BE2C (cell line): ENCODE results near the gene EPS8.

ENCODE experiments used
- DNase-seq: peaks from one replicate; pipeline ENCODE4 v3.0.0-alpha.2; 2020
- H3K27me3 ChIP-seq: fragments of 250-450 bp; sonication (Bioruptor Pico); 2 replicates; pipeline ENCODE4 v1.5.1; 2020; ENCODE audit warnings: mild to moderate bottlenecking
- H3K36me3 ChIP-seq: fragments of 250-450 bp; sonication (Bioruptor Pico); 2 replicates; pipeline ENCODE4 v1.5.1; 2020; ENCODE audit warnings: mild to moderate bottlenecking
- H3K4me1 ChIP-seq: fragments of 250-450 bp; sonication (Bioruptor Pico); 2 replicates; pipeline ENCODE4 v1.5.1; 2020
- H3K4me3 ChIP-seq: 2 replicates; pipeline ENCODE4 v1.5.1; 2011; ENCODE audit warnings: low read depth, low read length
- H3K9me3 ChIP-seq: fragments of 250-450 bp; sonication (Bioruptor Pico); 2 replicates; pipeline ENCODE4 v1.5.1; 2020
- TF ChIP-seq, protein P1 (sequence below): IDR thresholded peaks from 2 replicates; pipeline ENCODE4 v1.5.1; 2012; ENCODE audit warnings: mild to moderate bottlenecking, low read depth, low read length

Gene EPS8

GRCh38 chr12:15690320-15690719 is 98.9 kb downstream of the EPS8 start:
- Histone ChIP-seq H3K9me3 (no peaks in the 10 kb centered on the region), H3K27me3 (peaks cover 18% of the 10 kb centered on the region), H3K4me1 (no peaks in the 10 kb centered on the region), H3K36me3 (no peaks in the 10 kb centered on the region), H3K4me3 (no peak overlapping the region)
- DNase-seq: no peak
- TF ChIP-seq, protein P1, sequence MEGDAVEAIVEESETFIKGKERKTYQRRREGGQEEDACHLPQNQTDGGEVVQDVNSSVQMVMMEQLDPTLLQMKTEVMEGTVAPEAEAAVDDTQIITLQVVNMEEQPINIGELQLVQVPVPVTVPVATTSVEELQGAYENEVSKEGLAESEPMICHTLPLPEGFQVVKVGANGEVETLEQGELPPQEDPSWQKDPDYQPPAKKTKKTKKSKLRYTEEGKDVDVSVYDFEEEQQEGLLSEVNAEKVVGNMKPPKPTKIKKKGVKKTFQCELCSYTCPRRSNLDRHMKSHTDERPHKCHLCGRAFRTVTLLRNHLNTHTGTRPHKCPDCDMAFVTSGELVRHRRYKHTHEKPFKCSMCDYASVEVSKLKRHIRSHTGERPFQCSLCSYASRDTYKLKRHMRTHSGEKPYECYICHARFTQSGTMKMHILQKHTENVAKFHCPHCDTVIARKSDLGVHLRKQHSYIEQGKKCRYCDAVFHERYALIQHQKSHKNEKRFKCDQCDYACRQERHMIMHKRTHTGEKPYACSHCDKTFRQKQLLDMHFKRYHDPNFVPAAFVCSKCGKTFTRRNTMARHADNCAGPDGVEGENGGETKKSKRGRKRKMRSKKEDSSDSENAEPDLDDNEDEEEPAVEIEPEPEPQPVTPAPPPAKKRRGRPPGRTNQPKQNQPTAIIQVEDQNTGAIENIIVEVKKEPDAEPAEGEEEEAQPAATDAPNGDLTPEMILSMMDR: no peak

DNA sequence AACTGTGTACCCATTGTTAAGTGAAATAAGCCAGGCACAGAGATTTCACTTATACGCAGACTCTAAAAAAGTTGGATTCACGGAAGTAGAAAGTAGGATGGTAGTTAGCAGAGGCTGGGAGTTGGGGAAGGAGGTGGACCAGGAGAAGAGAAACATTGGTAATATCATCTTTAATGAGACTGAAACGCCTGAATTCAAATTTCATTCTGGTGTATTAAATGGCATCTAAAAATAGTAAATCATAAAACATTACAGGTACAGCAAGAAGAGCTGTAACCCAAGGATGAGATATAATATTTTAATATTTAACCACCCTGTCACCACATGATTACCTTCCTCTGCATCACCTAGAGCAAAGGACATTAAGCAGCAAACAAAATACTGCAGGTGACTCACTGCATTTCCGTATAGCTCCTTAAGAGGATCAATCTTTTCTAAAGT is 99.4 kb downstream of the EPS8 start:
- DNase-seq: no peak
- H3K4me3 ChIP-seq: no peak overlapping the region
- H3K27me3 ChIP-seq: peaks cover 22% of the 10 kb centered on the region
- H3K4me1 ChIP-seq: no peaks in the 10 kb centered on the region
- H3K9me3 ChIP-seq: no peaks in the 10 kb centered on the region
- no peaks in the 10 kb centered on the region for H3K36me3 ChIP-seq
- TF ChIP-seq, protein P1: no peak

DNA sequence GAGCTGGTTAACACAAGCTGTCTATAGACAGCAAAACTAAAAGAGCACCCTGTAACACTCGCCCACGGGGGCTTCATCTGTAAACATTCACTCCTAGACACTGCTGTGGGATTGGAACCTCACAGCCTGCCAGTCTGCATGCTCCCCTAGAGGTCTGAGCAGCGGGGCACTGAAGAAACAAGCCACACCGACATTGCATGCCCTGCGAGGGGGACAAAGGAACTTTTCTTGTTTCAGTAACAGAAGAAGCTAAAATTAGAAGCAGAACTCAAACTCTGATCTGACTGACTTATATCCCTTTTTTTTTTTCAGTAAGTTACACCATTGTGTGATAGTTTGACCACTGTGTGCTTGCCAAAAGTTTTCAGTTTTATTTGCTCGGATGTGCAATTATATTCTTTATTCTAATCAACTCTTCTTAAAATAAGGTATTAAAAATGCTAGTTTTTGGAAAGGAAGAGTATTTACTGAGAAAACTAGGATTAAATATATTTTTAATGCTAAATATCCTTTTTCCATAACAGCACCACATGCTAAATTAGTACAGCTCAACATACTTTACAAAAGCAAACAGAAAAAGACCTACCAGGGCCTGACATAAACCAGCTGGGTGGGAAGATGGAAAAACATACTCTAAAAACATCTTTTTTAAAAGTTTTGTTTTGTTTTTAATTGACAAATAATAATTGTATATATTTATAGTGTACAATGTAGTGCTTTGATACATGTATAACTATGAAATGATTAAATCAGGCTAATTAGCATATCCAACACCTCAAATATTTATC is 100.2 kb downstream of the EPS8 start:
- Histone ChIP-seq H3K36me3 (no peaks in the 10 kb centered on the region), H3K27me3 (peaks cover 25% of the 10 kb centered on the region), H3K4me1 (no peaks in the 10 kb centered on the region), H3K9me3 (no peaks in the 10 kb centered on the region), H3K4me3 (no peak overlapping the region)
- TF ChIP-seq, protein P1: no peak
- no peak for DNase-seq

- H3K9me3 ChIP-seq: no peaks in the 10 kb centered on the region
- H3K4me3 ChIP-seq: peak overlapping the region; percentile 13; the same call in 1 of the 2 replicates
- H3K27me3 ChIP-seq: peaks cover 31% of the 10 kb centered on the region
- peak; percentile 9 for DNase-seq
- TF ChIP-seq, protein P1: no peak
- H3K4me1 ChIP-seq: no peaks in the 10 kb centered on the region
- H3K36me3 ChIP-seq: no peaks in the 10 kb centered on the region
These were observed 100.9 kb downstream of the EPS8 start for GRCh38 chr12:15688202-15688736.

DNA sequence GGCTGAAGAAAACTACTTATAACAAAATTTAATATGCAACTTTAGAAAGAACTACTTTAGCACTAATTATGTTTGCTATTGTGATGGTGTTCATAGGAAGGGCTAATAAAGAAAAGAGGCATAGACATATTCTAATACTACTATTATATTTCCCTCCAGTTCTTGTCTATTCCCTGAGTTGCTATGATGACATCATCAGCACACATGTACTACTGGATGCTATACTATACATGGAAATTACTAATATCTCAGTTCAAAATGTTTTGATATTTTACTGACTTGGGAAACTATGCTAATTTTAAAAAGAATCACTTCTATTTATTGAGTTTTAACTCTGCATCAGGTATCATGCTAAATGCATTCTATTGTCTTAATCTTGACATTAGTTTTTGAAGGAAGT is 101.6 kb downstream of the EPS8 start:
- Histone ChIP-seq H3K9me3 (no peaks in the 10 kb centered on the region), H3K4me1 (no peaks in the 10 kb centered on the region), H3K27me3 (peaks cover 34% of the 10 kb centered on the region), H3K4me3 (no peak overlapping the region), H3K36me3 (no peaks in the 10 kb centered on the region)
- DNase-seq: no peak
- TF ChIP-seq, protein P1: no peak
